Endothelial cell of umbilical vein (primary cell): ENCODE measurements around the gene COA3. TPM values are rescaled to one million over a fixed set of nuclear protein-coding genes. Genes with fewer than 3 reads are reported as not detected.

Experiments used
- BruUV-seq: library from RNA; stranded (reverse); fragments of 400-500 nt; replicated peaks from 2 replicates; lab custom pipeline; 2021; lab: Mats Ljungman, UMichigan
- CTCF ChIA-PET: fragments of 300-600, 350-600 bp; sonication (Branson Sonifier 250); formaldehyde crosslinking; loops from one replicate; lab custom pipeline; 2021; ENCODE audit warnings: antibody characterized with exemption, inconsistent platforms; lab: Charles Lee
- POLR2A ChIA-PET: fragments of 300-600, 350-600 bp; sonication (Branson Sonifier 250); formaldehyde crosslinking; loops from one replicate; lab custom pipeline; 2021; ENCODE audit warnings: antibody characterized with exemption, inconsistent platforms; lab: Charles Lee
- DNase-seq: peaks from one replicate; pipeline ENCODE4 v3.0.0-alpha.2; 2011; ENCODE audit warnings: low read depth, low spot score
- FAIRE-seq: peaks from 2 replicates; lab custom pipeline; 2011; peaks lifted over from hg19 to GRCh38; lab: Jason Lieb, UNC
- H2AFZ ChIP-seq: 2 replicates; pipeline ENCODE4 v1.6.0; 2012; ENCODE audit warnings: low read depth, low read length, control low read depth, inconsistent platforms
- H3K27ac ChIP-seq: 2 replicates; pipeline ENCODE4 v1.5.1; 2011; ENCODE audit warnings: low read depth, mild to moderate bottlenecking, control low read depth, low read length, moderate library complexity; ENCODE audit not compliant: insufficient read depth
- H3K27me3 ChIP-seq, 2 experiments: 2 replicates each; pipeline versions ENCODE4 v1.6.0 to v1.6.1; 2011; ENCODE audit warnings: low read length in 2 of 2, mixed read lengths in 1 of 2; ENCODE audit not compliant: control insufficient read depth in 2 of 2, insufficient read depth in 2 of 2
- H3K36me3 ChIP-seq, 2 experiments: 2 replicates in 1 of 2; 3 replicates in 1 of 2; pipeline ENCODE4 v1.5.1; 2011; ENCODE audit warnings: low read length in 2 of 2, mild to moderate bottlenecking in 1 of 2, moderate library complexity in 1 of 2; ENCODE audit not compliant: control insufficient read depth in 2 of 2, insufficient read depth in 2 of 2; ENCODE audit errors: extremely low read depth in 1 of 2
- H3K4me1 ChIP-seq: 3 replicates; pipeline ENCODE4 v1.5.1; 2011; ENCODE audit warnings: mild to moderate bottlenecking, low read length; ENCODE audit not compliant: control insufficient read depth, insufficient read depth; ENCODE audit errors: extremely low read depth
- H3K4me2 ChIP-seq: 2 replicates; pipeline ENCODE4 v1.6.1; 2011; ENCODE audit warnings: low read length, control low read depth, mixed read lengths; ENCODE audit not compliant: insufficient read depth
- H3K4me3 ChIP-seq, 3 experiments: fragments of 200-600 bp in 1 of 3; sonication (generic), shearing (Covaris generic) in 1 of 3; replicated peaks in 1 of 3; 2 replicates each; pipeline ENCODE4 v1.5.1; 2011 to 2016; ENCODE audit warnings: control low read depth in 3 of 3, low read length in 3 of 3, mild to moderate bottlenecking in 2 of 3, inconsistent platforms in 1 of 3, low read depth in 1 of 3, moderate library complexity in 1 of 3; ENCODE audit not compliant: insufficient read depth in 1 of 3
- H3K79me2 ChIP-seq: 2 replicates; pipeline ENCODE4 v1.6.0; 2012; ENCODE audit warnings: low read length, inconsistent platforms; ENCODE audit not compliant: control insufficient read depth, insufficient read depth
- H3K9ac ChIP-seq: replicated peaks from 2 replicates; pipeline ENCODE3; 2011; ENCODE audit warnings: low read length, control low read depth; ENCODE audit not compliant: insufficient read depth; ENCODE audit errors: extremely low read depth
- H3K9me1 ChIP-seq: replicated peaks from 3 replicates; pipeline ENCODE4 v1.6.0; 2011; ENCODE audit warnings: mild to moderate bottlenecking, low read length; ENCODE audit not compliant: control insufficient read depth, insufficient read depth; ENCODE audit errors: extremely low read depth
- H3K9me3 ChIP-seq: replicated peaks from 2 replicates; pipeline ENCODE4 v1.5.1; 2012; ENCODE audit warnings: low read length, inconsistent platforms; ENCODE audit not compliant: control insufficient read depth, insufficient read depth
- H4K20me1 ChIP-seq: replicated peaks from 2 replicates; pipeline ENCODE3; 2011; ENCODE audit warnings: mild to moderate bottlenecking, low read length; ENCODE audit not compliant: control insufficient read depth, insufficient read depth; ENCODE audit errors: extremely low read depth
- EZH2 ChIP-seq: IDR thresholded peaks from 2 replicates; pipeline ENCODE4 v1.6.1; 2012; ENCODE audit warnings: borderline replicate concordance, low read depth, mild to moderate bottlenecking, moderate library complexity, low read length, inconsistent platforms; ENCODE audit not compliant: severe bottlenecking
- FOS ChIP-seq: IDR thresholded peaks from 2 replicates; pipeline ENCODE4 v1.6.1; 2011; ENCODE audit warnings: mild to moderate bottlenecking, low read length, moderate library complexity, borderline replicate concordance; ENCODE audit not compliant: insufficient read depth
- GATA2 ChIP-seq: IDR thresholded peaks from 2 replicates; pipeline ENCODE4 v1.7.0; 2011; ENCODE audit warnings: low read depth, mild to moderate bottlenecking, moderate library complexity, mixed read lengths, low read length; ENCODE audit not compliant: insufficient read length, insufficient read depth
- JUN ChIP-seq: IDR thresholded peaks from 2 replicates; pipeline ENCODE4 v1.6.1; 2011; ENCODE audit warnings: borderline replicate concordance, low read depth; ENCODE audit not compliant: insufficient read length, insufficient read depth
- POLR2A ChIP-seq: IDR thresholded peaks from 2 replicates; pipeline ENCODE4 v1.6.1; 2012; ENCODE audit warnings: low read depth, mild to moderate bottlenecking, control low read depth, low read length
- POLR2AphosphoS5 ChIP-seq: IDR thresholded peaks from 2 replicates; pipeline ENCODE4 v1.6.1; 2012; ENCODE audit warnings: low read depth, mild to moderate bottlenecking, control low read depth, low read length, moderate library complexity; ENCODE audit not compliant: insufficient read depth
- dilution Hi-C: fragments of 300-500 bp; cut with MboI; formaldehyde crosslinking; loops from one replicate; pipeline ENCODE4 v1.15.0; 2019; ENCODE audit warnings: low sequenced_read_pairs; ENCODE audit not compliant: extremely low pct_ligation_motif_present
- intact Hi-C: fragments of 100-400 bp; cut with micrococcal nuclease; formaldehyde crosslinking; loops from one replicate; pipeline ENCODE4 v1.10.0; 2022
- polyA plus RNA-seq, 4 experiments: library from polyadenylated mRNA; depleted of rRNA in 3 of 4; stranded (reverse) in 3 of 4; unstranded in 1 of 4; fragments of >200 nt; gene quantifications; 2 replicates each; pipeline versions ENCODE4 v1.2.1 to v1.2.3, GENCODE V29; 2011 to 2012; ENCODE audit warnings: missing spikeins in 1 of 4
- total RNA-seq: library from RNA; stranded (reverse); gene quantifications from 2 replicates; pipeline ENCODE4 v1.2.3, GENCODE V29; 2021
- TF ChIP-seq, protein P1 (sequence below), 2 donors: IDR thresholded peaks; 1 replicate in 1 of 2; 2 replicates in 1 of 2; pipeline ENCODE4 v1.5.1; 2011; ENCODE audit warnings: low read length in 2 of 2, mild to moderate bottlenecking in 2 of 2, moderate library complexity in 2 of 2, control low read depth in 1 of 2, inconsistent platforms in 1 of 2, low read depth in 1 of 2; ENCODE audit not compliant: insufficient read depth in 1 of 2; ENCODE audit errors: extremely low read depth in 1 of 2
- TF ChIP-seq, protein P2 (sequence below): IDR thresholded peaks from 2 replicates; pipeline ENCODE4 v1.6.1; 2011; ENCODE audit not compliant: insufficient read depth, insufficient read length

COA3 gene
- total and polyA plus RNA-seq, 2 donors (not counting 3 experiments of a cell fraction or from before 2014, with no cell fraction given): 56.6 to 126 TPM

DNA sequence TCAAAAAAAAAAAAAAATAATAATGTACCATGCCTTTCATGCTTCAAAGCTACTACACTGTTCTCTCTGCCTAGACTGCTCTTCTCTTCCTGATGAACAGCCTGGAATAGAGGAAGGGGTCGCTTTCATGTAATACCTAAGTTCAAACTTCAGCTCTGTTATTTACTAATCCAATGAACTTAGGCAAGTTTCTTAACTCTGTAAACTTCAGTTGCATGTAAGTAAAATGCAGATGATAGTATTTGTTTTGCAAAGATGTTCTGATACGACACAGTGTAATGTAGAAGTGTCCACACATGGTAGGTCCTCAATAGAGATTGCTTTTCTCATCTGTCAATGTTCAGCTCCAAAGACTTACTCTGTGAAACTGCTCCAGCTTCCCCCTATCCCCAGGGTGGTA lies 6.6 kb downstream of the COA3 start:
- Histone ChIP-seq H3K4me1 (peaks cover under 1% of the 10 kb centered on the region), H3K4me2 (no peak overlapping the region), H3K9ac (no peak overlapping the region), H2AFZ (no peak overlapping the region), H3K27me3 (no peaks in the 10 kb centered on the region), H3K4me3 (no peak overlapping the region), H3K79me2 (no peaks in the 10 kb centered on the region), H3K36me3 (peaks cover 0 to 2% of the 10 kb centered on the region in 2 experiments), H3K9me3 (no peaks in the 10 kb centered on the region), H4K20me1 (no peaks in the 10 kb centered on the region), H3K27ac (no peak overlapping the region), H3K9me1 (no peaks in the 10 kb centered on the region)
- dilution Hi-C loops (no loop called here), intact Hi-C loops (no loop called here)
- DNase-seq (no peak), FAIRE-seq (no peak)
- no TSS peak for BruUV-seq
- ChIA-PET CTCF (no interaction called here), POLR2A (no interaction called here)
- TF ChIP-seq GATA2 (no peak), POLR2AphosphoS5 (no peak), POLR2A (no peak), FOS (no peak), JUN (no peak), EZH2 (no peak)
- TF ChIP-seq, protein P1, sequence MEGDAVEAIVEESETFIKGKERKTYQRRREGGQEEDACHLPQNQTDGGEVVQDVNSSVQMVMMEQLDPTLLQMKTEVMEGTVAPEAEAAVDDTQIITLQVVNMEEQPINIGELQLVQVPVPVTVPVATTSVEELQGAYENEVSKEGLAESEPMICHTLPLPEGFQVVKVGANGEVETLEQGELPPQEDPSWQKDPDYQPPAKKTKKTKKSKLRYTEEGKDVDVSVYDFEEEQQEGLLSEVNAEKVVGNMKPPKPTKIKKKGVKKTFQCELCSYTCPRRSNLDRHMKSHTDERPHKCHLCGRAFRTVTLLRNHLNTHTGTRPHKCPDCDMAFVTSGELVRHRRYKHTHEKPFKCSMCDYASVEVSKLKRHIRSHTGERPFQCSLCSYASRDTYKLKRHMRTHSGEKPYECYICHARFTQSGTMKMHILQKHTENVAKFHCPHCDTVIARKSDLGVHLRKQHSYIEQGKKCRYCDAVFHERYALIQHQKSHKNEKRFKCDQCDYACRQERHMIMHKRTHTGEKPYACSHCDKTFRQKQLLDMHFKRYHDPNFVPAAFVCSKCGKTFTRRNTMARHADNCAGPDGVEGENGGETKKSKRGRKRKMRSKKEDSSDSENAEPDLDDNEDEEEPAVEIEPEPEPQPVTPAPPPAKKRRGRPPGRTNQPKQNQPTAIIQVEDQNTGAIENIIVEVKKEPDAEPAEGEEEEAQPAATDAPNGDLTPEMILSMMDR (IDR thresholded peaks at IDR 0.05; ENCODE audit: extremely low read depth in 1 of 2, insufficient read depth in 1 of 2, low read depth in 1 of 2, low read length in 2 of 2): no peak
- TF ChIP-seq, protein P2, sequence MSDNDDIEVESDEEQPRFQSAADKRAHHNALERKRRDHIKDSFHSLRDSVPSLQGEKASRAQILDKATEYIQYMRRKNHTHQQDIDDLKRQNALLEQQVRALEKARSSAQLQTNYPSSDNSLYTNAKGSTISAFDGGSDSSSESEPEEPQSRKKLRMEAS: no peak
